Neural progenitor cell (in vitro differentiated cells): ENCODE results near the gene AMPH. TPM values are rescaled to one million over a fixed set of nuclear protein-coding genes. Genes with fewer than 3 reads are reported as not detected.

Source experiments
- DNase-seq: peaks from one replicate; pipeline ENCODE4 v3.0.0-alpha.2; 2016; ENCODE audit warnings: low spot score
- H2AFZ ChIP-seq: fragments of 200-600 bp; sonication (generic); replicated peaks from 2 replicates; pipeline ENCODE4 v1.6.1; 2016; ENCODE audit warnings: antibody characterized with exemption
- H3F3A ChIP-seq: fragments of 200-600 bp; sonication (generic); 2 replicates; pipeline ENCODE4 v1.6.1; 2016; ENCODE audit warnings: antibody characterized with exemption, low read depth
- H3K27ac ChIP-seq: fragments of 200-600 bp; sonication (generic); 2 replicates; pipeline ENCODE4 v1.5.1; 2016; ENCODE audit warnings: mild to moderate bottlenecking
- H3K27me3 ChIP-seq: fragments of 200-600 bp; sonication (generic); 2 replicates; pipeline ENCODE4 v1.6.1; 2016; ENCODE audit warnings: mild to moderate bottlenecking, moderate library complexity
- H3K36me3 ChIP-seq: fragments of 200-600 bp; sonication (generic); 2 replicates; pipeline ENCODE4 v1.5.1; 2016
- H3K4me1 ChIP-seq: fragments of 200-600 bp; sonication (generic); 2 replicates; pipeline ENCODE4 v1.6.1; 2016; ENCODE audit warnings: mixed run types
- H3K4me2 ChIP-seq: fragments of 200-600 bp; sonication (generic); 2 replicates; pipeline ENCODE4 v1.6.1; 2016
- H3K4me3 ChIP-seq: fragments of 200-600 bp; sonication (generic); 2 replicates; pipeline ENCODE4 v1.5.1; 2016
- H3K79me2 ChIP-seq: fragments of 200-600 bp; sonication (generic); 2 replicates; pipeline ENCODE4 v1.6.1; 2016; ENCODE audit warnings: low read depth
- H3K9ac ChIP-seq: fragments of 200-600 bp; sonication (generic); 2 replicates; pipeline ENCODE4 v1.6.1; 2016
- H3K9me3 ChIP-seq: fragments of 200-600 bp; sonication (generic); 2 replicates; pipeline ENCODE4 v1.5.1; 2016; ENCODE audit warnings: low read depth
- H4K20me1 ChIP-seq: fragments of 200-600 bp; sonication (generic); 2 replicates; pipeline ENCODE4 v1.6.1; 2016; ENCODE audit warnings: low read depth
- H3K27ac Mint-ChIP-seq: 3 replicates; pipeline ENCODE4 v1.8.0; 2021; ENCODE audit warnings: mixed read lengths
- H3K27me3 Mint-ChIP-seq: 2 replicates; pipeline ENCODE4 v1.8.0; 2022; ENCODE audit warnings: low read depth, mild to moderate bottlenecking, inconsistent platforms, moderate library complexity, mixed read lengths; ENCODE audit not compliant: insufficient read depth
- H3K36me3 Mint-ChIP-seq: 3 replicates; pipeline ENCODE4 v1.8.0; 2021; ENCODE audit warnings: mixed read lengths
- H3K4me1 Mint-ChIP-seq: 3 replicates; pipeline ENCODE4 v1.8.0; 2021; ENCODE audit warnings: mixed read lengths
- H3K4me3 Mint-ChIP-seq: 3 replicates; pipeline ENCODE4 v1.8.0; 2021; ENCODE audit warnings: mild to moderate bottlenecking, moderate library complexity, mixed read lengths
- H3K9me3 Mint-ChIP-seq: 3 replicates; pipeline ENCODE4 v1.8.0; 2020; ENCODE audit warnings: mixed read lengths
- CTCF ChIP-seq: fragments of 200-600 bp; sonication (generic); IDR thresholded peaks from 2 replicates; pipeline ENCODE4 v1.5.1; 2017; ENCODE audit warnings: antibody characterized with exemption, mild to moderate bottlenecking
- EZH2 ChIP-seq: fragments of 200-600 bp; sonication (generic); IDR thresholded peaks from 2 replicates; pipeline ENCODE4 v1.6.1; 2017; ENCODE audit warnings: antibody characterized with exemption, mild to moderate bottlenecking, moderate library complexity
- EZH2phosphoT487 ChIP-seq: fragments of 200-600 bp; sonication (generic); IDR thresholded peaks from 2 replicates; pipeline ENCODE4 v1.6.1; 2017; ENCODE audit warnings: antibody characterized with exemption
- total RNA-seq: library from RNA; depleted of rRNA; stranded (reverse); fragments of >200 nt; gene quantifications from 2 replicates; pipeline ENCODE4 v1.2.3, GENCODE V29; 2015; ENCODE audit warnings: low replicate concordance

AMPH gene
- total RNA-seq, 1 donor from 2014 or later: 21.2 TPM

- no peak overlapping the region for H3K27ac ChIP-seq
- no peak for TF ChIP-seq CTCF
- TF ChIP-seq EZH2phosphoT487: no peak
- no peak for TF ChIP-seq EZH2
- H3K4me1 ChIP-seq: peaks cover 6% of the 10 kb centered on the region
- no peak overlapping the region for H2AFZ ChIP-seq
- no peaks in the 10 kb centered on the region for H3K27me3 ChIP-seq
- Mint-ChIP-seq H3K9me3 (no peaks in the 10 kb centered on the region), H3K27me3 (no peaks in the 10 kb centered on the region), H3K4me1 (no peaks in the 10 kb centered on the region), H3K27ac (no peak overlapping the region), H3K4me3 (no peak overlapping the region), H3K36me3 (peaks cover 8% of the 10 kb centered on the region)
- no peak overlapping the region for H3K4me3 ChIP-seq
- no peak overlapping the region for H3K4me2 ChIP-seq
- no peaks in the 10 kb centered on the region for H3K79me2 ChIP-seq
- H4K20me1 ChIP-seq: no peaks in the 10 kb centered on the region
- H3K36me3 ChIP-seq: no peaks in the 10 kb centered on the region
- no peak overlapping the region for H3K9ac ChIP-seq
- H3F3A ChIP-seq: no peaks in the 10 kb centered on the region
- no peak for DNase-seq
- H3K9me3 ChIP-seq: no peaks in the 10 kb centered on the region
Measured at GRCh38 chr7:38465956-38466355, 165.2 kb downstream of the AMPH start.

GRCh38 chr7:38463277-38464225 lies 167.6 kb downstream of the AMPH start:
- H3K79me2 ChIP-seq: no peaks in the 10 kb centered on the region
- H3K4me3 Mint-ChIP-seq: no peak overlapping the region

GRCh38 chr7:38462819-38463218 lies 168.4 kb downstream of the AMPH start:
- H3K4me3 Mint-ChIP-seq: no peak overlapping the region

More at GRCh38 chr7:38463277-38464225, 167.6 kb downstream of the AMPH start:
- Histone ChIP-seq H3K4me2 (no peak overlapping the region), H4K20me1 (no peaks in the 10 kb centered on the region), H3K4me3 (no peak overlapping the region), H3K27ac (no peak overlapping the region), H3K4me1 (no peaks in the 10 kb centered on the region), H2AFZ (no peak overlapping the region), H3K9ac (no peak overlapping the region), H3K36me3 (no peaks in the 10 kb centered on the region), H3K27me3 (no peaks in the 10 kb centered on the region), H3F3A (no peaks in the 10 kb centered on the region), H3K9me3 (no peaks in the 10 kb centered on the region)
- no peaks in the 10 kb centered on the region for H3K27me3 Mint-ChIP-seq
- TF ChIP-seq EZH2: no peak
- no peak for TF ChIP-seq EZH2phosphoT487
- no peak for TF ChIP-seq CTCF
- no peak for DNase-seq
- H3K4me1 Mint-ChIP-seq: no peaks in the 10 kb centered on the region
- H3K9me3 Mint-ChIP-seq: no peaks in the 10 kb centered on the region
- H3K36me3 Mint-ChIP-seq: peaks cover 24% of the 10 kb centered on the region
- no peak overlapping the region for H3K27ac Mint-ChIP-seq

More at GRCh38 chr7:38462819-38463218, 168.4 kb downstream of the AMPH start:
- H3K9ac ChIP-seq: no peak overlapping the region
- no peaks in the 10 kb centered on the region for H3K27me3 Mint-ChIP-seq
- no peak overlapping the region for H3K27ac Mint-ChIP-seq
- no peaks in the 10 kb centered on the region for H3K9me3 ChIP-seq
- H2AFZ ChIP-seq: no peak overlapping the region
- H3K4me1 Mint-ChIP-seq: no peaks in the 10 kb centered on the region
- DNase-seq: no peak
- TF ChIP-seq CTCF (no peak), EZH2 (no peak)
- H3K27ac ChIP-seq: no peak overlapping the region
- no peak overlapping the region for H3K4me2 ChIP-seq
- H4K20me1 ChIP-seq: no peaks in the 10 kb centered on the region
- no peak overlapping the region for H3K4me3 ChIP-seq
- H3K36me3 ChIP-seq: no peaks in the 10 kb centered on the region
- H3F3A ChIP-seq: no peaks in the 10 kb centered on the region
- no peaks in the 10 kb centered on the region for H3K79me2 ChIP-seq
- H3K9me3 Mint-ChIP-seq: peaks cover 3% of the 10 kb centered on the region
- H3K27me3 ChIP-seq: no peaks in the 10 kb centered on the region
- peaks cover 27% of the 10 kb centered on the region for H3K36me3 Mint-ChIP-seq
- no peaks in the 10 kb centered on the region for H3K4me1 ChIP-seq
